Smooth muscle cell (in vitro differentiated cells): Measurements from ENCODE around the gene GAS2L1. TPM values are rescaled to one million over a fixed set of nuclear protein-coding genes. Genes with fewer than 3 reads are reported as not detected.

Source experiments
- DNase-seq: peaks from one replicate; lab custom pipeline; 2025; ENCODE audit not compliant: unreplicated experiment; lab: John Stamatoyannopoulos, UW
- H2AFZ ChIP-seq: fragments of 200-600 bp; sonication (generic); 2 replicates; pipeline ENCODE4 v1.6.0; 2016; ENCODE audit warnings: antibody characterized with exemption, low read depth, mild to moderate bottlenecking
- H3F3A ChIP-seq: fragments of 200-600 bp; sonication (generic); 2 replicates; pipeline ENCODE4 v1.6.0; 2017; ENCODE audit warnings: antibody characterized with exemption, low read depth
- H3K27ac ChIP-seq: fragments of 200-600 bp; sonication (generic); 2 replicates; pipeline ENCODE4 v1.5.1; 2016; ENCODE audit warnings: low read depth, mild to moderate bottlenecking
- H3K27me3 ChIP-seq: fragments of 200-600 bp; sonication (generic); 2 replicates; pipeline ENCODE4 v1.6.1; 2016; ENCODE audit warnings: low read depth, mild to moderate bottlenecking
- H3K36me3 ChIP-seq: fragments of 200-600 bp; sonication (generic); 2 replicates; pipeline ENCODE4 v1.5.1; 2016; ENCODE audit warnings: low read depth
- H3K4me1 ChIP-seq: fragments of 200-600 bp; sonication (generic); 2 replicates; pipeline ENCODE4 v1.5.1; 2016; ENCODE audit warnings: low read depth
- H3K4me2 ChIP-seq: fragments of 200-600 bp; sonication (generic); 2 replicates; pipeline ENCODE4 v1.6.0; 2016; ENCODE audit warnings: mild to moderate bottlenecking
- H3K4me3 ChIP-seq: fragments of 200-600 bp; sonication (generic); 2 replicates; pipeline ENCODE4 v1.5.1; 2016; ENCODE audit warnings: mild to moderate bottlenecking
- H3K79me2 ChIP-seq: fragments of 200-600 bp; sonication (generic); 2 replicates; pipeline ENCODE4 v1.6.0; 2016; ENCODE audit warnings: low read depth, mild to moderate bottlenecking
- H3K9ac ChIP-seq: fragments of 200-600 bp; sonication (generic); 2 replicates; pipeline ENCODE4 v1.6.0; 2016; ENCODE audit warnings: low read depth
- H3K9me3 ChIP-seq: fragments of 200-600 bp; sonication (generic); replicated peaks from 2 replicates; pipeline ENCODE4 v1.5.1; 2016; ENCODE audit warnings: low read depth
- H4K20me1 ChIP-seq: fragments of 200-600 bp; sonication (generic); 2 replicates; pipeline ENCODE4 v1.6.0; 2016; ENCODE audit warnings: low read depth
- CTCF ChIP-seq: fragments of 200-600 bp; sonication (generic); IDR thresholded peaks from 2 replicates; pipeline ENCODE4 v1.5.1; 2017; ENCODE audit warnings: borderline replicate concordance, mild to moderate bottlenecking, antibody characterized with exemption; ENCODE audit not compliant: insufficient read depth, poor library complexity, severe bottlenecking
- WGBS: methylation state at CpG from one replicate; pipeline ENCODE4 v1.1.7; 2016; ENCODE audit warnings: low lambda C conversion rate; 5-methylcytosine and 5-hydroxymethylcytosine counted together
- polyA plus RNA-seq: library from polyadenylated mRNA; unstranded; fragments of >200 nt; fragmentation: Nextera tagmentation; extraction: Ambion mirVana; gene quantifications from 2 replicates; pipeline ENCODE4 v1.2.1, GENCODE V29; 2016
- total RNA-seq: library from RNA; depleted of rRNA; stranded (reverse); fragments of >200 nt; gene quantifications from 2 replicates; pipeline ENCODE4 v1.2.3, GENCODE V29; 2014

Gene GAS2L1
- total and polyA plus RNA-seq, 2 experiments from 2014 or later, result 7.8 to 31.7 TPM

- H3K4me2 ChIP-seq, result no peak overlapping the region
- H3K27ac ChIP-seq, result no peak overlapping the region
- H4K20me1 ChIP-seq, result no peaks in the 10 kb centered on the region
- no peaks in the 10 kb centered on the region for H3K27me3 ChIP-seq
- H3F3A ChIP-seq, result no peaks in the 10 kb centered on the region
- no peaks in the 10 kb centered on the region for H3K36me3 ChIP-seq
- no peaks in the 10 kb centered on the region for H3K9me3 ChIP-seq
- DNase-seq, result no peak
- no peak for TF ChIP-seq CTCF
- H3K9ac ChIP-seq, result no peak overlapping the region
- no peak overlapping the region for H3K4me3 ChIP-seq
- no peaks in the 10 kb centered on the region for H3K4me1 ChIP-seq
- H2AFZ ChIP-seq, result no peak overlapping the region
- no peaks in the 10 kb centered on the region for H3K79me2 ChIP-seq
- WGBS, result 98% methylated on average over 17 of the region's 34 CpGs
Observed at GRCh38 chr22:29328566-29329500, 22.4 kb downstream of the GAS2L1 start.

- DNase-seq, result no peak
- Histone ChIP-seq H3K27me3 (no peaks in the 10 kb centered on the region), H3K4me2 (no peak overlapping the region), H3K4me1 (no peaks in the 10 kb centered on the region), H3F3A (no peaks in the 10 kb centered on the region), H3K36me3 (no peaks in the 10 kb centered on the region), H2AFZ (no peak overlapping the region), H3K79me2 (no peaks in the 10 kb centered on the region), H4K20me1 (no peaks in the 10 kb centered on the region), H3K4me3 (no peak overlapping the region), H3K9me3 (no peaks in the 10 kb centered on the region), H3K27ac (no peak overlapping the region), H3K9ac (no peak overlapping the region)
- 89% methylated on average over 10 of the region's 11 CpGs for WGBS
- TF ChIP-seq CTCF, result no peak
Observed at GRCh38 chr22:29329581-29329980, 23.1 kb downstream of the GAS2L1 start.

GRCh38 chr22:29330291-29330690 lies 23.8 kb downstream of the GAS2L1 start:
- WGBS, result 95% methylated on average over 19 of the region's 19 CpGs

More at GRCh38 chr22:29330291-29330690, 23.8 kb downstream of the GAS2L1 start:
- Histone ChIP-seq H3K4me3 (no peak overlapping the region), H3F3A (no peaks in the 10 kb centered on the region), H3K4me2 (no peak overlapping the region), H3K27ac (no peak overlapping the region), H3K36me3 (no peaks in the 10 kb centered on the region), H3K9me3 (no peaks in the 10 kb centered on the region), H4K20me1 (no peaks in the 10 kb centered on the region), H3K79me2 (no peaks in the 10 kb centered on the region), H3K27me3 (no peaks in the 10 kb centered on the region), H3K4me1 (no peaks in the 10 kb centered on the region), H2AFZ (no peak overlapping the region), H3K9ac (no peak overlapping the region)
- TF ChIP-seq CTCF, result no peak
- no peak for DNase-seq
